Inflammatory macrophage (primary cell): ENCODE data around the gene LPIN2.
"Not testable (repeated sequence)": the region's sequence is repeated elsewhere in the genome, so short reads cannot be mapped to it uniquely, and the experiment has no call there.

Experiments
- DNase-seq, 2 donors: peaks; one replicate each; pipeline ENCODE4 v3.0.0-alpha.2; 2020 to 2022

The LPIN2 gene

DNA sequence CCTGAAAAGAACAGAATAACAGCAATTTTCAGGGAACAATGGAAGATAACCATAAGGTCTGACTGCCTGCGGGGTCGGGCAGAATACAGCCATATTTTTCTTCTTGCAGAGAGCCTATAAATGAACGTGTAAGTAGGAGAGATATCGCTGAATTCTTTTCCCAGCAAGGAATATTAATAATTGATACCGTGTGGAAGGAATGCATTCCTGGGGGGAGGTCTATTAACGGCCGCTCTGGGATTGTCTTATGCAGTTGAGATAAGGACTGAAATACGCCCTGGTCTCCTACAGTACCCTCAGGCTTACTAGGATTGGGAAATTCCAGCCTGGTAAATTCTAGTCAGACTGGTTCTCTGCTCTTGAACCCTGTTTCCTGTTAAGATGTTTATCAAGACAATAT is 9.2 kb downstream of the LPIN2 start:
- not testable (repeated sequence) for DNase-seq

- DNase-seq: no peak
These were observed 10.2 kb downstream of the LPIN2 start for GRCh38 chr18:3002732-3003131.

DNA sequence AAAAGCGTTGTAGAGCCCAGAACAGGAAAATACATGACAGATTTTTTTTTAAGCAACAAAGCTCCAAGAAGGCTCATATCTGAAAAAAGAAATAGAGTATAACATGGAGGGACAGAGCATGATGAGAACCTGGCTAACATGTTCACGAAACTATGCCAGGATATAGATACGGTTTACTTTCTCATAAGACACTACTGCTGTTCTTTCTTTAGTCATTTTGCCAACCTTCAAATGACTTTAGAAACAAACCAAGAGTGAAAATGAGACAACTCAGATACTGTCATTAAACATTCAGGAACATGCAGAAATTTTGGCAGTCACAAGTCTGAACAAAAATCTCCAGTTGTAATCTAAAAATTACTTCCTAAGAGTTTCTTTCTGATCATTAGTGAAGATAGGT is 14.3 kb downstream of the LPIN2 start:
- DNase-seq: no peak

DNA sequence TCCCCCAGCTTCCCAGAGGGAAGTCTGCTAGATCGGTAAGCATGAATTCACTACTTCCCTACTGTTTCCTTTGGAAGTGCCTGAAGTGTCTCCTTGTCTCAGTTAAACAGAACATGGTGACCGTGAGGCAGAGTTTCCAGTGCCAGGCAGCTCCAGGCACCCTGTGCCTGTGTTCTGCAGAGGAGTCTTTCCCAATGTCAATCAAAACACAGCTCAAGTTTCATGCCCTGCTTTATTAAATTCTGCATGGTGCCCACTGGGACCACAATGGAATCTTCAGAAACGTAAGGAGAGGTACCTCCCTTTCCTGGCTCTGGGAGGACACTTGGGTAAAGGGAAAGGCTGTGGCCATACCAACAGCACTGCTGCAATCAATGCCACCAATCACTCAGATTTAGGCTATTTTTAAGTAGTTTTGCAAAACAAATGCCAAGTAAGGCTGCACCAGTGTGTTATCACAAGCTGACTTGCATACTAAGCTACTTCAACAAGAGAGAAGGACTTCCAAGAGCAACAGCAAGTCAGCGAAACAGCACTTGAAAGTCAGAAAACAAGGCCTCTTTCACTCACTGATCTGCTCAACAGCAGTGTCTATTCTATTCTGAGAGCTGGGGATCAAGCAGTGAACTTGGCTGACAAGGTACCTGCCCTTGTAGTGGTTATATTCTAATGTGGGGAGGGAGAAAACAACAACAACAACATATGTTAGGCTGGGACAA is 14.9 kb downstream of the LPIN2 start:
- DNase-seq: no peak

DNA sequence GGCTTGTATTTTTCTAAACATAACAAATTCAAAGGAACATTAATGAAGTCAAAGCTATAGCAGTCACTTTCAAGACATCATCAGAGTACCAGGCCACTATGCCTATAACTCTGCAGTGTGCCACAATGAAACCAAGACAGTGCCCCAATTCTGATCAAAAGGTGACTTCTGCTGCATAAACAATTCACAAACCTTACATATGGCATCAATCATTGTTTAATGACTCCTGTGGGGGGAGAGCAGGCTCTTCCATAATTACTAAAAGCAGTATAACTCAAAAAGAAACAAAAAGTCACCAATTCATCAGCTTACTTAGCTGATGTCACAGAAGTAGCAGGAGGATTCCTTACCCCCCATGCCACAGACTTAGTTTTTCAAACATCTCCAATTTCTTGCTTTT is 15.5 kb downstream of the LPIN2 start:
- no peak for DNase-seq

GRCh38 chr18:2994603-2995432 is 18.1 kb downstream of the LPIN2 start:
- peak; percentile 34 to 49 for DNase-seq

DNA sequence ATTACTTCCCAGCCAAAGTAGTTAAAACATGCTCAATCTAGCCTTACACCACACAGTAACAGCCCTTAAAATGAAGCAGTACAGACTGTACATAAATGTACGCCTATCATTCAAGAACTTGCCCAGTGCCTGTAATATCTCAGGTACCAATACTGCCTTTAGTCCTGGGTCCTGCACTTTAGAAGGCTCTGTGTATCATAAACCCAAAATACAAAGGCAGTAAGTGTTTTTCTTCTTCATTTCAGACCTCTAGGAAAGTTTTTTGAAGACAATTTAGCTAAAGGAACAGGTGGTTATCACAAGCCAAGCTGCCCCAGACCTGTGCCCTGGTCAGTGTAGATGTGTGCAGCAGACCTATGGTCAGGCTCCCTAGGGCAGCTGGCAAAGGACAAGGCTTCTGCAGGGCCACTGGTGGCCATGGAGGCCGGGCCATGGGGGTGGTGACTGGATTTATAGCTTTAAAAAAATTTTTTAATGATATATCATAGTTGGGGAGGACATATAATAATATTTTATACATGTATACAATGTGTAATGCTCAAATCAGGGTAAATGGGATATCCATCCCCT is 18.8 kb downstream of the LPIN2 start:
- no peak for DNase-seq

GRCh38 chr18:2992995-2993877 is 19.7 kb downstream of the LPIN2 start:
- DNase-seq: no peak

DNA sequence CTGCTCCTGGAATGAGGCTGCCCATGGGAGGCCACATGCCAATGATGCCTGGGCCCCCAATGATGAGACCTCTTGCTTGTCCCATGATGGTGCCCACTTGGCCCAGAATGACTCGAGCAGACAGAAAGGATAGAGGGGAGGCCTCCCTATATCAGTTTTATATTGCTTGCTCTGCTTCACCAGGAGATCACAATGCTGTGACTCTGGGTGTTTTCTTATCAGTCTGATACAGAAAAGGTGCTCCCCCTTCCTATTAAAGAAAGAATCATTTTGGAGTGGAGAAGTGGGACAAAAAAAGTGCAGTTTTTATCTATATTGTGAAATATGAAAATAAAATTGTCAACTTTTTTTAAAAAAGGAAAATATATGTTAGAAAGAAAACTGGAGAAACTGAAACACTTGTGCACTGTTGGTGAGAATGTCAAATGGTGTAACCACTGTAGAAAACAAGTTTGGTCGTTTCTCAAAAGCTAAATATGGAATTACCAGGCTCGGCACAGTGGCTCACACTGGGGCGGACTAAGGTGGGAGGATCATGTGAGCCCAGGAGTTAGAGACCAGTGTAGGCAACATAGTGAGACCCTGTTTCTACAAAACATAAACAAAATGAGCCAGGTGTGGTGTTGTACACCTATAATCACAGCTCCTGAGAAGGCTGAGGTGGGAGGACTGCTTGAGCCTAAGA is 21.8 kb downstream of the LPIN2 start:
- no peak for DNase-seq

- no peak for DNase-seq
These were observed 24.8 kb downstream of the LPIN2 start for GRCh38 chr18:2987876-2988790.

- DNase-seq: no peak
These were observed 26.6 kb downstream of the LPIN2 start for GRCh38 chr18:2986150-2986865.

DNA sequence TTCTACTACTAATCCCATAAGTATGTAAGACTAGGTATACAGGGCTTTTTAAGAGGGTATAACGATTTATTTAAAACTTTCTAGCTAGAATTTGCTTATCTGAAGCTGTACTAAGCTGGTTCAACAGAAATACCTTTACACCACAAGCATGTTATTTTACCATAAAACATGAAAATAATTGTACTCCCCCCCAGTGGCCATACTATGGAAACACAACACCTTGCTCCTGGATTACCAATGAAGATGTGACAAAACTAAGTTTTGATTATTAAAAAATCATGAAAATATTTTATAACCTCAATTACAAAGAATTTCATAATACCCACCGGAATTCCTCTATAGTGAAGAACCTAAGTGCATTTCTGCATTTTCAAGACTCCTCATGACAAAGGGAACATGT is 27.3 kb downstream of the LPIN2 start:
- DNase-seq: peak; percentile 33 to 40

DNA sequence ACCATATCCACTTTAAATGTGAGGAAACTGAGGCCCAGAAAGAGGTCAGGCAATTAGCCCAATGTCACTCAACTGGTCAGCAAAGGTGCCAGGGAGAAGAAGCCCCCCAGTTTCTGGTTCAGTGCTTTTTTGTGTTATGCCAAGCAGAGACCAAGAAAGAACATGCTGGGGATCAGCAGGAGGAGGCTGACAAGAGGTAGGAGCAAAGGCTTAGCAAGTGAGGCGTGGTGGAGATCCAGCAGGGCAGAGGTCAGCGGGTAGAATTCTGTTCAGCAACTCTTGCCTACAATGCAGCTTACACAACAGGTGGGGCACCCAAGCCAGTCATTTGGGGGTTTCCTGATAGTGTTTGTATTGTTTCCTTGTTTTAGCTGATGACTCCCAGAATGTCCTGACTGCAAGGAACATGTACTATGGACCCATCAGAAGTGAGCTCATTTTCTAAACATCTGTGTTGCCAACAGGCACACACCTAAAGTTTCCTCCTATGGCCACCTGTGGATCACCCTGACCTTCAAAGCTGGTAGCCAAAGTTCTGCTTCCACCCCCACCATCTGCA is 28.2 kb downstream of the LPIN2 start:
- no peak for DNase-seq

DNA sequence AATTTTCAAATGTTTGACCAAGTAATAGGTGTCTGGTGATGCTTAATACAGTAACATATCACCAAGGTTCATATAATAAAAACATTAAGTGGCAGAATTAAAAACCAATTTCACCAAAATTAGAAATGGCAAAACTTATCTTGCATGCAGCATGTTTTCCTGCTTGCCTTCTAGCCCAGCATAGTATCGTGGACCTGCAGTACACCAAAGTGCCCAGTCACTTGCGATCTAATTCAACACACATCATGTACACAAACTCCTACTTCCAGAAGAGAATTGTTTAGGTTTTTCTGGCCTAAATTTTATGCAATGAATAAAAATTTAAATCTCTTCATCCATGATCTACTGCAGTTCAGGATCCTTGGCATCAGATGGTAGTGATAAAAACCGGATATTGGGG is 28.9 kb downstream of the LPIN2 start:
- DNase-seq: no peak

GRCh38 chr18:2983296-2983695 is 29.6 kb downstream of the LPIN2 start:
- no peak for DNase-seq

DNA sequence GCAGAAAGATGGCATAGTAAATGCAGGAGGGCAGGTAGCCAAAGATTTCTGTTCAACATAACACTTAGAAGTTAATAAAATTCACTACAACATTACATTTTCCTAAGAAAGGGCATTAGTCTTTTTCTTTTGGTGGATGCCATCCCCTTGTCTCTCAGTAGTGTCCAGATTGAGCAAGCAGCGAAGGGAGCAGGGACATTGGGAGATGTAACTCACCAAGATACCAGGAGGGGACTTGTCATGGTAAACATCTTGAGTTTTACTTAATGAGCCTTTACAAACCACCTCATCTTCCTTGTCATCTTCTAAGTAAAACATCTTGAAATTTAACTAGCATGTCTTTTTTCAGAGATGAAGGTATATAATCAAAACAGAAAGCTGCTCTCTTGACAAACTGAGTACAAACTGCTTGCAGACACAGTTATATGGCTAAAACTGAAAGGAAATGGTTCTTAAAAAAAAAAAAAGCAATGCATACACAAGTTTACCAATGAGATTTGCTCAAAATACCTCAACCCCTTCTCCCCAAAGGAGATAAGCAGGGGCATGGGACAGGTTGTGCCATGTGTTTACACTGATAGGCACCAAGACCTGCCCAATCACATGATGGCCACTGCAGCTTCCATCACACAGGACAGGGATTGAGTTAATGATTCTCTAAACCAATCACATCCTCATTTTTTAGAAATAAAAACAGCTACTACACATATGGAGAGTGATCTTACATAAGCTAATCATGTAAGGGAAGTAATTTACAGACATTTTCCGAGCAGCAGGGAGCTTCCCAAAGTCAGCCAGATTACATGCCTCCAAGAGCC is 30.3 kb downstream of the LPIN2 start:
- DNase-seq: peak in 1 of 2 donors; percentile 48

- no peak for DNase-seq
These were observed 30.9 kb downstream of the LPIN2 start for GRCh38 chr18:2982022-2982421.

- peak; percentile 64 to 87 for DNase-seq
These were observed 31.7 kb downstream of the LPIN2 start for GRCh38 chr18:2981212-2981728.
